Measurements from ENCODE around the gene TECTA. TPM values are rescaled to one million over a fixed set of nuclear protein-coding genes. Genes with fewer than 3 reads are reported as not detected.

Gene TECTA
- total RNA-seq, 3 donors from 2014 or later: 0.20 to 0.82 (median 0.39) TPM

GRCh38 chr11:121212536-121213361 lies 111.7 kb downstream of the TECTA start:
- Histone ChIP-seq H3K36me3 (ENCODE audit: low read depth) (no peaks in the 10 kb centered on the region), H3K4me3 (no peak overlapping the region), H3K9me3 (no peaks in the 10 kb centered on the region), H3K4me1 (ENCODE audit: low read depth) (no peaks in the 10 kb centered on the region)
- no peak for DNase-seq
- ATAC-seq: no peak
- TF ChIP-seq, protein P1, sequence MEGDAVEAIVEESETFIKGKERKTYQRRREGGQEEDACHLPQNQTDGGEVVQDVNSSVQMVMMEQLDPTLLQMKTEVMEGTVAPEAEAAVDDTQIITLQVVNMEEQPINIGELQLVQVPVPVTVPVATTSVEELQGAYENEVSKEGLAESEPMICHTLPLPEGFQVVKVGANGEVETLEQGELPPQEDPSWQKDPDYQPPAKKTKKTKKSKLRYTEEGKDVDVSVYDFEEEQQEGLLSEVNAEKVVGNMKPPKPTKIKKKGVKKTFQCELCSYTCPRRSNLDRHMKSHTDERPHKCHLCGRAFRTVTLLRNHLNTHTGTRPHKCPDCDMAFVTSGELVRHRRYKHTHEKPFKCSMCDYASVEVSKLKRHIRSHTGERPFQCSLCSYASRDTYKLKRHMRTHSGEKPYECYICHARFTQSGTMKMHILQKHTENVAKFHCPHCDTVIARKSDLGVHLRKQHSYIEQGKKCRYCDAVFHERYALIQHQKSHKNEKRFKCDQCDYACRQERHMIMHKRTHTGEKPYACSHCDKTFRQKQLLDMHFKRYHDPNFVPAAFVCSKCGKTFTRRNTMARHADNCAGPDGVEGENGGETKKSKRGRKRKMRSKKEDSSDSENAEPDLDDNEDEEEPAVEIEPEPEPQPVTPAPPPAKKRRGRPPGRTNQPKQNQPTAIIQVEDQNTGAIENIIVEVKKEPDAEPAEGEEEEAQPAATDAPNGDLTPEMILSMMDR (IDR thresholded peaks at IDR 0.05): no peak
- intact Hi-C loops (cut with DNase I, micrococcal nuclease): no loop called here

DNA sequence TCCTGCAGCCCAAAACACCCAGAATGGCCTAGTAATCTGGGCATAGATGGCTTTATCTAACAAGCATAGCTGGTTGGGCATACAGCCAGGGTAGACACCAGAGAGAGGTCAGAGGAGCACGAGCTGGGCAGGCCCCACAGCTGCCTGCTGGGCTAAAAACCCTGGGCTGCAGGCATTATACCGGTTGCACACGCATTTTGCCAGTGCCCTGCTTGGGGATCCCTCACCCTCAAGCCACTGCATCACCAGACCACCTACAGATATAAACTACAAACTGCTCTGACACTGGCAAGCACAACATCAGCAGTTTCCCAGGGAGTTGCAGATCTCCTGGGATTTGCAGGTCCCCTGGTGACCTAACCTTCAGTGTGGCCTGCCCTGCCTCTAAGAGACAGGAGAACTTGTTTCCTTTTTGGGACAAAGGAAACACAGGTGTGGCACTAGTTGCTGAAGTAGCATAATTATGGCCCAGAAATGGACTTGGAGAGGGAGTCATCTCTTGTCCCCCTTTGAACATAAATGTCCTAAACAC lies 112.4 kb downstream of the TECTA start:
- intact Hi-C loops (cut with DNase I, micrococcal nuclease): no loop called here
- no peaks in the 10 kb centered on the region for H3K36me3 ChIP-seq (ENCODE audit: low read depth)
- TF ChIP-seq, protein P1 (IDR thresholded peaks at IDR 0.05): no peak
- H3K9me3 ChIP-seq: no peaks in the 10 kb centered on the region
- no peak for DNase-seq
- no peak overlapping the region for H3K4me3 ChIP-seq
- ATAC-seq: no peak
- H3K4me1 ChIP-seq (ENCODE audit: low read depth): no peaks in the 10 kb centered on the region

- ATAC-seq: no peak
Measured at GRCh38 chr11:121214861-121215260, 113.8 kb downstream of the TECTA start.

DNA sequence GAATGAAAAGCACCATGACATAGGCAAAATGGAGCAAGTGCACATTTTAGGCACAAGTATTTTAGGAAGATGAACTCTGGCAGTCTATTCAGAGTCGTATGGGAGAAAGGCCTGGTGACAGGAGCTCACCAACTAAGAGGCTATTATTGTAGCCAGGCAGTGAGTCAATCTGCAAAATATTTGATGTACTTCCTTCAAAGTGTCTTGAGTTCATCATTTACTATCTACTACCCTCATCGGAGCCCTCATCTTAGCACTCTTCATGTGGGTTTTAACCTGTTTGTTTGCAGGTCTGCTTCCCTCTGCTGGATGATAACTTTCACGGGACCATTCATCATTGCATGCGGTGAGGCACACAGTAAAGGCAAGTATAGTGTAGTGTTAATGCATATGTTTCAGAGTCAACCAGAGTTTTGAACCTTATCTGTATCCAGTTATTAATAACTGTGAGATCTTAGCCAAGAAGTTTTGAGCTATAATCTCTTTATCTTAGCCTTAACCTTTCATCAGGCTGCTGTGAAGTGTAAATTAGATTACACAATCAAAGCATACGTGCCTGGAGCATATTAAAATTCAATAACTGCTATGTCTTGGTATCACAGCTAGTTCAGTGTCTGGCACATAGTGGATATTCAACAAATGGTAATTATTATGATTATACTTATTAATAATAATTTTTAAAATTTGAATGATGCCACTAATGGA lies 120.6 kb downstream of the TECTA start:
- Histone ChIP-seq H3K36me3 (ENCODE audit: low read depth) (no peaks in the 10 kb centered on the region), H3K4me3 (no peak overlapping the region), H3K4me1 (ENCODE audit: low read depth) (no peaks in the 10 kb centered on the region), H3K9me3 (no peaks in the 10 kb centered on the region)
- DNase-seq (no peak), ATAC-seq (no peak)
- intact Hi-C loops (cut with DNase I, micrococcal nuclease): no loop called here
- TF ChIP-seq, protein P1 (IDR thresholded peaks at IDR 0.05): no peak

More at GRCh38 chr11:121214861-121215260, 113.8 kb downstream of the TECTA start:
- no peaks in the 10 kb centered on the region for H3K4me1 ChIP-seq (ENCODE audit: low read depth)
- no peak for DNase-seq
- H3K9me3 ChIP-seq: no peaks in the 10 kb centered on the region
- TF ChIP-seq, protein P1 (IDR thresholded peaks at IDR 0.05): no peak
- intact Hi-C loops (cut with DNase I, micrococcal nuclease): no loop called here
- no peaks in the 10 kb centered on the region for H3K36me3 ChIP-seq (ENCODE audit: low read depth)
- no peak overlapping the region for H3K4me3 ChIP-seq

DNA sequence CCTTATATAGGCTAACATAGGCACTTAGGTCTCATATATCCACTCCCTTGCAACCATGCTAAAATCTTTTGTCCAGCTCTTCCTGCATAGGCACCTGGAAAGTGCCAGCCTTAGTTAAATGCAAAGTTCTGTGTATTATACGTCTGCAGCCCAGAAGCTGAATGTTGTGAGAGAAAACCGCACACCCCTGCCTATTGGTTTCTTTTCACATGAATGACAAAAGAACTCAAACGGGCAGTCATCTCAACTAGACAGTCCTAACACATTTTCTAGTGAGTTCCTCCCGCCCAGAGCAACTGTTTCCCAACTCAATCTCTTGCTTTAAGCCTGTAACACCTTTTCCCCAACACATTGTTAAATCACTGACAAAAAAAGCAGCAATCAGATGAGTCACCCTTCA lies 122.1 kb downstream of the TECTA start:
- ATAC-seq (no peak), DNase-seq (no peak)
- intact Hi-C loops (cut with DNase I, micrococcal nuclease): no loop called here
- TF ChIP-seq, protein P1 (IDR thresholded peaks at IDR 0.05): no peak
- H3K4me1 ChIP-seq (ENCODE audit: low read depth): no peaks in the 10 kb centered on the region
- no peak overlapping the region for H3K4me3 ChIP-seq
- H3K9me3 ChIP-seq: no peaks in the 10 kb centered on the region
- no peaks in the 10 kb centered on the region for H3K36me3 ChIP-seq (ENCODE audit: low read depth)
